Urinary bladder (tissue), 4 donors: ENCODE measurements around the gene SHISA9. TPM values are rescaled to one million over a fixed set of nuclear protein-coding genes. Genes with fewer than 3 reads are reported as not detected.

Experiments used
- DNase-seq: peaks from one replicate; pipeline ENCODE4 v3.0.0-alpha.2; 2015; ENCODE audit errors: extremely low spot score
- H3K27ac ChIP-seq: one replicate; pipeline ENCODE4 v1.5.1; 2013; ENCODE audit warnings: low read depth, mild to moderate bottlenecking, moderate library complexity
- H3K36me3 ChIP-seq: one replicate; pipeline ENCODE4 v1.6.1; 2013; ENCODE audit warnings: mild to moderate bottlenecking, moderate library complexity; ENCODE audit not compliant: insufficient read depth
- H3K4me1 ChIP-seq: one replicate; pipeline ENCODE4 v1.6.1; 2013; ENCODE audit warnings: mild to moderate bottlenecking, moderate library complexity; ENCODE audit not compliant: insufficient read depth
- H3K4me3 ChIP-seq: one replicate; pipeline ENCODE4 v1.5.1; 2013; ENCODE audit warnings: low read depth, low read length
- WGBS: extraction: QIAGEN DNeasy Blood & Tissue Kit; methylation state at CpG from one replicate; pipeline ENCODE4 v1.1.7; 2013; 5-methylcytosine and 5-hydroxymethylcytosine counted together
- polyA plus RNA-seq: library from polyadenylated mRNA; stranded (reverse); fragments of 200-250 nt; gene quantifications from one replicate; pipeline ENCODE4 v1.2.3, GENCODE V29; 2013
- total RNA-seq: library from RNA; depleted of rRNA; stranded (reverse); fragments of >200 nt; gene quantifications from one replicate; pipeline ENCODE4 v1.2.3, GENCODE V29; 2014
- donor health status: healthy with polysubstance abuse.
- donor health status: healthy.

The SHISA9 gene
- total and polyA plus RNA-seq, 2 donors: 0.28 to 0.48 TPM

- no peaks in the 10 kb centered on the region for H3K36me3 ChIP-seq
- DNase-seq: no peak
- no peaks in the 10 kb centered on the region for H3K4me1 ChIP-seq
- H3K27ac ChIP-seq: no peak overlapping the region
- 85% methylated on average over 2 of the region's 2 CpGs for WGBS
- H3K4me3 ChIP-seq: no peak overlapping the region
Measured at GRCh38 chr16:13062219-13062618, 160.8 kb downstream of the SHISA9 start.

- no peak for DNase-seq
- H3K4me1 ChIP-seq: no peaks in the 10 kb centered on the region
- no peaks in the 10 kb centered on the region for H3K36me3 ChIP-seq
- no peak overlapping the region for H3K27ac ChIP-seq
- 90% methylated on average over 10 of the region's 10 CpGs for WGBS
- no peak overlapping the region for H3K4me3 ChIP-seq
Measured at GRCh38 chr16:13063457-13063856, 162.1 kb downstream of the SHISA9 start.

- no peaks in the 10 kb centered on the region for H3K36me3 ChIP-seq
- no peaks in the 10 kb centered on the region for H3K4me1 ChIP-seq
- H3K27ac ChIP-seq: no peak overlapping the region
- no peak for DNase-seq
- 6% methylated on average over 1 of the region's 1 CpG for WGBS
- H3K4me3 ChIP-seq: no peak overlapping the region
Measured at GRCh38 chr16:13064821-13065220, 163.4 kb downstream of the SHISA9 start.

GRCh38 chr16:13067648-13068047 lies 166.2 kb downstream of the SHISA9 start:
- Histone ChIP-seq H3K4me3 (no peak overlapping the region), H3K36me3 (no peaks in the 10 kb centered on the region), H3K4me1 (no peaks in the 10 kb centered on the region), H3K27ac (no peak overlapping the region)
- DNase-seq: no peak
- WGBS: 86% methylated on average over 7 of the region's 7 CpGs

GRCh38 chr16:13068912-13069583 lies 167.7 kb downstream of the SHISA9 start:
- 97% methylated on average over 8 of the region's 8 CpGs for WGBS

GRCh38 chr16:13070268-13070667 lies 168.9 kb downstream of the SHISA9 start:
- Histone ChIP-seq H3K36me3 (no peaks in the 10 kb centered on the region), H3K27ac (no peak overlapping the region), H3K4me1 (no peaks in the 10 kb centered on the region), H3K4me3 (no peak overlapping the region)
- DNase-seq: no peak
- 5% methylated on average over 9 of the region's 9 CpGs for WGBS

More at GRCh38 chr16:13068912-13069583, 167.7 kb downstream of the SHISA9 start:
- Histone ChIP-seq H3K27ac (no peak overlapping the region), H3K4me1 (no peaks in the 10 kb centered on the region), H3K4me3 (no peak overlapping the region), H3K36me3 (no peaks in the 10 kb centered on the region)
- DNase-seq: no peak

GRCh38 chr16:13076878-13077277 lies 175.5 kb downstream of the SHISA9 start:
- WGBS: 75% methylated on average over 6 of the region's 6 CpGs
- H3K4me1 ChIP-seq: no peaks in the 10 kb centered on the region
- no peak overlapping the region for H3K4me3 ChIP-seq
- no peak for DNase-seq
- H3K27ac ChIP-seq: no peak overlapping the region
- H3K36me3 ChIP-seq: no peaks in the 10 kb centered on the region

GRCh38 chr16:13077816-13078215 lies 176.4 kb downstream of the SHISA9 start:
- H3K27ac ChIP-seq: no peak overlapping the region
- no peaks in the 10 kb centered on the region for H3K36me3 ChIP-seq
- no peaks in the 10 kb centered on the region for H3K4me1 ChIP-seq
- WGBS: 72% methylated on average over 1 of the region's 1 CpG
- no peak for DNase-seq
- no peak overlapping the region for H3K4me3 ChIP-seq

GRCh38 chr16:13080531-13080930 lies 179.1 kb downstream of the SHISA9 start:
- Histone ChIP-seq H3K4me1 (no peaks in the 10 kb centered on the region), H3K36me3 (no peaks in the 10 kb centered on the region), H3K4me3 (no peak overlapping the region), H3K27ac (no peak overlapping the region)
- DNase-seq: no peak
- 86% methylated on average over 3 of the region's 3 CpGs for WGBS

- Histone ChIP-seq H3K36me3 (no peaks in the 10 kb centered on the region), H3K4me1 (no peaks in the 10 kb centered on the region), H3K4me3 (no peak overlapping the region), H3K27ac (no peak overlapping the region)
- DNase-seq: no peak
- WGBS: 90% methylated on average over 5 of the region's 5 CpGs
Measured at GRCh38 chr16:13081825-13082331, 180.5 kb downstream of the SHISA9 start.

- Histone ChIP-seq H3K4me3 (no peak overlapping the region), H3K36me3 (no peaks in the 10 kb centered on the region), H3K27ac (no peak overlapping the region), H3K4me1 (no peaks in the 10 kb centered on the region)
- 46% methylated on average over 5 of the region's 5 CpGs for WGBS
- no peak for DNase-seq
Measured at GRCh38 chr16:13083681-13084080, 182.3 kb downstream of the SHISA9 start.

- no peaks in the 10 kb centered on the region for H3K36me3 ChIP-seq
- WGBS: 66% methylated on average over 2 of the region's 2 CpGs
- no peak for DNase-seq
- no peak overlapping the region for H3K27ac ChIP-seq
- H3K4me1 ChIP-seq: no peaks in the 10 kb centered on the region
- no peak overlapping the region for H3K4me3 ChIP-seq
Measured at GRCh38 chr16:13084331-13084730, 182.9 kb downstream of the SHISA9 start.

- 37% methylated on average over 7 of the region's 7 CpGs for WGBS
- Histone ChIP-seq H3K36me3 (no peaks in the 10 kb centered on the region), H3K4me1 (no peaks in the 10 kb centered on the region), H3K27ac (no peak overlapping the region), H3K4me3 (no peak overlapping the region)
- no peak for DNase-seq
Measured at GRCh38 chr16:13093661-13094060, 192.3 kb downstream of the SHISA9 start.

GRCh38 chr16:13095061-13095460 lies 193.7 kb downstream of the SHISA9 start:
- Histone ChIP-seq H3K4me1 (no peaks in the 10 kb centered on the region), H3K4me3 (no peak overlapping the region), H3K36me3 (no peaks in the 10 kb centered on the region), H3K27ac (no peak overlapping the region)
- 73% methylated on average over 2 of the region's 2 CpGs for WGBS
- DNase-seq: no peak
